HFFc6 (cell line): ENCODE measurements around the gene KRT33B. TPM values are rescaled to one million over a fixed set of nuclear protein-coding genes. Genes with fewer than 3 reads are reported as not detected.
"Not testable (repeated sequence)": the region's sequence is repeated elsewhere in the genome, so short reads cannot be mapped to it uniquely, and the experiment has no call there.

ENCODE experiments used
- DNase-seq: peaks from one replicate; pipeline ENCODE4 v3.0.0-alpha.2; 2018
- H3K27ac Mint-ChIP-seq: 2 replicates; pipeline ENCODE4 v1.8.0; 2020; ENCODE audit warnings: mild to moderate bottlenecking, mixed read lengths
- H3K27me3 Mint-ChIP-seq: 2 replicates; pipeline ENCODE4 v1.8.0; 2021; ENCODE audit warnings: mild to moderate bottlenecking, moderate library complexity, mixed read lengths; ENCODE audit not compliant: insufficient read depth
- H3K36me3 Mint-ChIP-seq: 2 replicates; pipeline ENCODE4 v1.8.0; 2021; ENCODE audit warnings: low read depth, mixed read lengths
- H3K4me1 Mint-ChIP-seq: 2 replicates; pipeline ENCODE4 v1.8.0; 2020; ENCODE audit warnings: low read depth, mixed read lengths
- H3K4me3 Mint-ChIP-seq: 2 replicates; pipeline ENCODE4 v1.8.0; 2020; ENCODE audit warnings: mild to moderate bottlenecking, moderate library complexity, mixed read lengths
- H3K9me3 Mint-ChIP-seq: 2 replicates; pipeline ENCODE4 v1.8.0; 2020; ENCODE audit warnings: mild to moderate bottlenecking, mixed read lengths
- total RNA-seq, 6 experiments: library from RNA; stranded (reverse); fragmentation: NEBNext Ultra II Directional; extraction: Animal tissue kit (Norgen Biotek cat#: 25700); gene quantifications; 2 replicates in 1 of 6; 3 replicates in 5 of 6; pipeline ENCODE4 v1.2.3, GENCODE V29; 2021
- TF ChIP-seq, protein P1 (sequence below): fragments of 200-600 bp; sonication (generic); IDR thresholded peaks from 2 replicates; pipeline ENCODE4 v1.5.0; 2021; ENCODE audit warnings: antibody characterized with exemption, mild to moderate bottlenecking

The KRT33B gene
- total RNA-seq, 6 experiments from 2014 or later: 0.75 to 2.5 (median 0.96) TPM

DNA sequence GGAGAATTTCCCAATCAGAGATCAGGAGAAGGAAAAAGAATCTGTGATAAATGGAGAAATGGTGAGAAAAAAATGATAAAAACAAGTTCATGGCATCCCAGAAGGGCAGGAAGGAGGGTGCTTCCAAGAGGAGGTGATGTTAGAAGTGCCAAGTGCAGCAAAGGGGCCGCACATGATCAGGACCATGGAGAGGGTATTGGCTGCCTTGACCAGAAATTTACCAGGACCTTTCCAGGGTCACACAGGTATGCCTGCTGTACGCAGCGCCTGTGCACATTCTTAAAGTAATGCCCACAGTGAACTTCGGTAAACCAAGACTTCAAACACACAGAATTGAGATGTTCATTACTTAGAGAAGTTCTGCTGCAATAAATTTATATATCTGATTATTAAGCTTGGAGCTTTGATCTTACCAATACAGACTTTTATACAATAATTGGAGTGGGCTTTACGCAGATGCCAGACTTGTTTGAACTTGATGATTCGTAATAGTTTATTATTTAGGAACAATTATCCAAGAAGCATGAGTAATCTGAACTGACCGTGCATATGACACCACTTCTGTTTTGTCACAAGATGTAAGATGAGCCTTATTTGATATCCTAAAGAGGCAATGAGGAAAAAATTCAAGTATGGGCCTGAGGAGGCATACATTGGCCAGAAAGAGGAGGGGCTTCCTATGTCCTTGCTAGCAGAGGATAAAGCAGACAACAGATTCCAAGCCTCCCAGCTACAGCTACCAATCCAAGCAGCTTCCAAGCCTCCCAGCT lies 16.8 kb downstream of the KRT33B start:
- H3K4me1 Mint-ChIP-seq: 0 out of 2 replicates have a peak, but pooled peaks cover 5% of the 10 kb centered on the region
- H3K36me3 Mint-ChIP-seq: peaks cover 3% of the 10 kb centered on the region; the same call in 1 of the 2 replicates
- no peak overlapping the region for H3K27ac Mint-ChIP-seq
- no peak for DNase-seq
- peaks cover 9% of the 10 kb centered on the region; the same call in 1 of the 2 replicates for H3K27me3 Mint-ChIP-seq
- H3K4me3 Mint-ChIP-seq: no peak overlapping the region
- H3K9me3 Mint-ChIP-seq: no peaks in the 10 kb centered on the region
- TF ChIP-seq, protein P1, sequence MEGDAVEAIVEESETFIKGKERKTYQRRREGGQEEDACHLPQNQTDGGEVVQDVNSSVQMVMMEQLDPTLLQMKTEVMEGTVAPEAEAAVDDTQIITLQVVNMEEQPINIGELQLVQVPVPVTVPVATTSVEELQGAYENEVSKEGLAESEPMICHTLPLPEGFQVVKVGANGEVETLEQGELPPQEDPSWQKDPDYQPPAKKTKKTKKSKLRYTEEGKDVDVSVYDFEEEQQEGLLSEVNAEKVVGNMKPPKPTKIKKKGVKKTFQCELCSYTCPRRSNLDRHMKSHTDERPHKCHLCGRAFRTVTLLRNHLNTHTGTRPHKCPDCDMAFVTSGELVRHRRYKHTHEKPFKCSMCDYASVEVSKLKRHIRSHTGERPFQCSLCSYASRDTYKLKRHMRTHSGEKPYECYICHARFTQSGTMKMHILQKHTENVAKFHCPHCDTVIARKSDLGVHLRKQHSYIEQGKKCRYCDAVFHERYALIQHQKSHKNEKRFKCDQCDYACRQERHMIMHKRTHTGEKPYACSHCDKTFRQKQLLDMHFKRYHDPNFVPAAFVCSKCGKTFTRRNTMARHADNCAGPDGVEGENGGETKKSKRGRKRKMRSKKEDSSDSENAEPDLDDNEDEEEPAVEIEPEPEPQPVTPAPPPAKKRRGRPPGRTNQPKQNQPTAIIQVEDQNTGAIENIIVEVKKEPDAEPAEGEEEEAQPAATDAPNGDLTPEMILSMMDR: no peak

DNA sequence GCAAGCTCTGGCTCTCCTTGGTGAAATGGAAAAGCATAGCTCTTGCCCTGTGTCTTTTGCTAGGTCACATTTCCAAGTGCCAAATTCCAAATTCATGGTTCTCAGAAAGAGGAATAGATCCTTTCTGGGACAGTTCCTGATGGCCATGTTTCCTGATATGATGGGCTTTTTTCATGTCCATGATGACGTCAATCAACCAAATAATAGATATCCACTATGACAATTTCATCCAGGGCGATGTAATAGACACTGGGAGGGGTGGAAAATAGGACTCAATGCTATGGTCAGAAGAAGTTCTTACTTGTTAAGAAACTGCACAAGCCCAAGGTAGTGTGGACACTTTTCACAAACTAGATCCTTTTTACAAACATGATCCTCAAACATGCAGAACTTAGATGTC lies 18.4 kb downstream of the KRT33B start:
- no peak overlapping the region for H3K4me3 Mint-ChIP-seq
- H3K36me3 Mint-ChIP-seq: no peaks in the 10 kb centered on the region; the same call in 1 of the 2 replicates
- H3K4me1 Mint-ChIP-seq: 0 out of 2 replicates have a peak, but pooled peaks cover 5% of the 10 kb centered on the region
- H3K27me3 Mint-ChIP-seq: peaks cover 9% of the 10 kb centered on the region; the same call in 1 of the 2 replicates
- DNase-seq: no peak
- no peaks in the 10 kb centered on the region for H3K9me3 Mint-ChIP-seq
- H3K27ac Mint-ChIP-seq: no peak overlapping the region
- TF ChIP-seq, protein P1: no peak

DNA sequence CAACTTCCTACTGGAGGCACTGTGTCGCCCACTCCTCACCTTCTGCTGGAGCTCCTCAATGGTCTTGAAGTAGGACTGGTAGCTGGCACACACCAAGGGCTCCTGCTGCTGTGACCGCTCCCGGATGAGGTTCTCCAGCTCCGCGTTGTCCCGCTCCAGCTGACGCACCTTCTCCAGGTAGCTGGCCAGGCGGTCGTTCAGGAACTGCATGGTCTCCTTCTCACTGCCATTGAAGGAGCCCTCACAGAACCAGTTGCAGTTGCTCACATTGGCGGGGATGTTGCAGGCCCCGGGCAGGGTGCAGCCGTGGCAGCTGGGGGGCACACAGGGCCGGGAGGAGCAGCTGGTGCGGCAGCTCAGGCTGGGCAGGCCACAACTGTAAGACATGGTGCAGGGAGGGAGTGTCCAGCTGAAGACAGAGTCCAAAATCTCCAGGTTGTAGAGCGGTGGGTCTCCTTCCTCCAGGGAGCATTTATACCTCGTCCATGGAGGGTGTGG lies 19.2 kb downstream of the KRT33B start, which contains the start of gene KRT33A:
Gene KRT33A, minus strand, starts transcription at position 448 of the 498 bp plus-strand sequence. Its CDS starts 61 bp downstream, at position 387.
- not testable (repeated sequence) for H3K4me3 Mint-ChIP-seq, H3K36me3 Mint-ChIP-seq, DNase-seq, H3K27me3 Mint-ChIP-seq, H3K4me1 Mint-ChIP-seq, H3K27ac Mint-ChIP-seq, H3K9me3 Mint-ChIP-seq

DNA sequence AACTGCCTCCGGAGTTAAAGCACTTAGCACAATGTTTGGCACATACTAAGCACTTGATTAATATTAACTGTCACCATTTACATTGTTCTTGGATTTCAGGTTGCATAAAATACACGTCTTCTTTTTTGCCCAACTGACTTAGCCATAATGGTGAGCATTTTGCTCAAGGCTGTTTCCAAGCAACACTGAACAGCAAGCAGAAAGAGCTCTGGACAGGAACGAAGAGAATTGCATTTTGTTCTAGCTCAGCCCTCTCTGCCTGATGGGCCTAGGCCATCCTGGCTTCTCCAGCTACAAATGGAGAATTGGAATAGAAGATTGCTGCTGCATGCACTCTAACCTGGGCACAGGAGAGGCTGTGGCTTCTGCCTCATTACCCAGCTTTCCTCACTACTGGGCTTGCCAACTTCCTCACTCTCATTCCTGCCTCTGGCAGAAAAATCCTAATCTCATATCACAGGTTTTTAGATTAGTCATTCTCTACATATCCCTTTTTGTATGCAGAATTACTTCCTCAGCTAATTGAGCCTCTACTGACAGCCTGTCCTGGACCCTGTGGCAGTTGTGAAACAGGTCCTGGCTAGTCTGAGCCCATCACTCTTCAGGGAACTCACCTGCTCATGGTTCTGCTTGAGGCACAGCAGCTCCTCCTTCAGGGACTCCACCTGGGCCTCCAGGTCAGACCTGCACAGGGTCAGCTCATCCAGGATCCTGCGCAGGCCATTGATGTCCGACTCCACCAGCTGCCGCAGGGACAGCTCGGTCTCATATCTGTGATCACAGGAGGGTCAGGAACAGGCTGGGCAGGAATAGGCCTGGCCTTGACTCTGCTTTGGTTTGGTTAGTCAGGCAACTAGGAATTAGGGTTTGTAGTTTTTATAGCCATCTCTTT lies 21.5 kb downstream of the KRT33B start:
- H3K36me3 Mint-ChIP-seq: peaks cover 4% of the 10 kb centered on the region
- peaks cover 3% of the 10 kb centered on the region for H3K9me3 Mint-ChIP-seq
- no peak overlapping the region for H3K27ac Mint-ChIP-seq
- peaks cover 8% of the 10 kb centered on the region; the same call in 1 of the 2 replicates for H3K27me3 Mint-ChIP-seq
- TF ChIP-seq, protein P1: no peak
- no peak overlapping the region for H3K4me3 Mint-ChIP-seq
- H3K4me1 Mint-ChIP-seq: 0 out of 2 replicates have a peak, but pooled peaks cover 5% of the 10 kb centered on the region
- no peak for DNase-seq

DNA sequence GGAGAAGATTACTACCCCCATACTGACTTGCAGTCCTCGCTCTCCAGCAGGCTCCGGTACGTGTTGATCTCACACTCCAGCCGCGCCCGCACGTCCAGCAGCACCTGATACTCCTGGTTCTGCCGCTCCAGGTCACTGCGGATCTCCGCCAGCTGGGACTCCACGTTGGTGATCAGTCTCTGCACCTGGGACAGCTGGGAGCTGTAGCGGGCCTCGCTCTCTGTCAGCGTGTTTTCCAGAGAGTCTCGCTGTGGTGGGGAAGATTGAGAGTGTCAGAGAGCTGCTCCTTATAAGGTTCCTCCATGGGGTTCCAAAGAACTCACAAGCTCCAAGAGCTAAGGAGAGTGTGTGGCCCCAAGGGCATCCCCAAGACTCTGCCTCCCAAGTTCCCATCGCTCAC lies 23.2 kb downstream of the KRT33B start:
- not testable (repeated sequence) for H3K27ac Mint-ChIP-seq, H3K27me3 Mint-ChIP-seq, DNase-seq, H3K4me1 Mint-ChIP-seq, H3K4me3 Mint-ChIP-seq
- Mint-ChIP-seq H3K9me3 (peaks cover 13% of the 10 kb centered on the region), H3K36me3 (peaks cover 18% of the 10 kb centered on the region)

DNA sequence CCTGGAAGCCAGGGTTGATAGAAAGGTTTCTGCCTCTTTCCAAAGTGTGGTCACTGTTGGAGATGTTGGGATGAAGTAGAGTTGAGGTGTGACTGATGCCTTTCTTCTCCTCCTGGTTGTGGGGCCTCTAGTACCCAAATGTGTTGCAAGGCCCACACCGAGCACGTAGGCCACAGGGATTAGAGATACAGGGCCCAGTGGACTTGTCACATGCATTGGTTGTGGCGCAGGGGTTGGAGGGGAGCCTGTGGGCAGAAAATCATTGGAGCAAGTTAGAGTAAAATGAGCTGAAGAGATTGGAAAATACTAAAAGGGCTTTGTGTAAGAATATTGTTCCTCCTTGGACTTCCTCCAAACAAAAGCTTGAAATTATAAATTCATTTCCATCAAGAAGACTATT lies 23.6 kb downstream of the KRT33B start:
- no peak overlapping the region for H3K27ac Mint-ChIP-seq
- TF ChIP-seq, protein P1: no peak
- peaks cover 18% of the 10 kb centered on the region for H3K36me3 Mint-ChIP-seq
- no peak for DNase-seq
- H3K4me3 Mint-ChIP-seq: no peak overlapping the region
- H3K27me3 Mint-ChIP-seq: peaks cover 3% of the 10 kb centered on the region; the same call in 1 of the 2 replicates
- 0 out of 2 replicates have a peak, but pooled peaks cover 5% of the 10 kb centered on the region for H3K4me1 Mint-ChIP-seq
- H3K9me3 Mint-ChIP-seq: peaks cover 13% of the 10 kb centered on the region
